K562 (cell line): Measurements from ENCODE around the gene HACL1. TPM values are rescaled to one million over a fixed set of nuclear protein-coding genes. Genes with fewer than 3 reads are reported as not detected.

Source experiments
- ADNP ChIP-seq: fragments of 200-800 bp; sonication (Bioruptor generic); IDR thresholded peaks from 2 replicates; pipeline ENCODE4 v1.6.1; 2016; ENCODE audit warnings: missing genetic modification characterization, missing compliant biosample characterization
- BRD9 ChIP-seq: fragments of 450-650 bp; IDR thresholded peaks from 2 replicates; pipeline ENCODE4 v1.6.1; 2018; ENCODE audit warnings: low read depth; ENCODE audit not compliant: partially characterized antibody
- KLF16 ChIP-seq: IDR thresholded peaks from 2 replicates; pipeline ENCODE4 v1.6.1; 2016; ENCODE audit warnings: antibody characterized with exemption
- MNT ChIP-seq, 2 experiments: fragments of 450-650 bp; conservative IDR thresholded peaks; 2 replicates each; pipeline ENCODE4 v1.6.1; 2017; ENCODE audit warnings: mild to moderate bottlenecking in 2 of 2, moderate library complexity in 2 of 2
- MTA1 ChIP-seq: fragments of 450-650 bp; IDR thresholded peaks from 2 replicates; pipeline ENCODE4 v1.6.1; 2017; ENCODE audit warnings: borderline replicate concordance
- PATZ1 ChIP-seq: fragments of 250-450 bp; sonication (Bioruptor Pico); IDR thresholded peaks from 2 replicates; pipeline ENCODE4 v1.5.0; 2020; ENCODE audit warnings: mild to moderate bottlenecking, borderline replicate concordance
- RAD51 ChIP-seq: fragments of 450-650 bp; IDR thresholded peaks from 2 replicates; pipeline ENCODE4 v1.7.1; 2016; ENCODE audit warnings: low read depth, mild to moderate bottlenecking, borderline replicate concordance
- RFX1 ChIP-seq: fragments of 450-650 bp; IDR thresholded peaks from 2 replicates; pipeline ENCODE4 v1.6.1; 2016; ENCODE audit warnings: mild to moderate bottlenecking, moderate library complexity
- ZFX ChIP-seq: sonication (generic); formaldehyde crosslinking; IDR thresholded peaks from 2 replicates; pipeline ENCODE4 v1.8.0; 2022; ENCODE audit warnings: mild to moderate bottlenecking, missing genetic modification reagents, moderate library complexity
- ZNF408 ChIP-seq: fragments of 250-450 bp; sonication (Bioruptor Pico); IDR thresholded peaks from 2 replicates; pipeline ENCODE4 v1.4.0; 2020; ENCODE audit warnings: low read depth, mild to moderate bottlenecking, moderate library complexity
- ZNF668 ChIP-seq: fragments of 250-450 bp; sonication (Bioruptor Pico); IDR thresholded peaks from 2 replicates; pipeline ENCODE4 v1.8.0; 2022; ENCODE audit warnings: mild to moderate bottlenecking, inconsistent platforms
- ZNF717 ChIP-seq: fragments of 250-450 bp; sonication (Bioruptor Pico); IDR thresholded peaks from 2 replicates; pipeline ENCODE4 v1.5.0; 2021
- polyA plus RNA-seq, 8 experiments: library from polyadenylated mRNA; depleted of rRNA in 4 of 8; stranded (reverse) in 5 of 8; unstranded in 3 of 8; fragments of >200 nt; fragmentation: Nextera tagmentation in 2 of 8; fragmentation: Illumina TruSeq in 1 of 8; extraction: Ambion mirVana in 2 of 8; extraction: Trizol in 1 of 8; gene quantifications; 2 replicates each; pipeline versions ENCODE4 v1.2.1 to v1.2.3, GENCODE V29; 2011 to 2014; ENCODE audit warnings: inconsistent platforms in 1 of 8, missing spikeins in 1 of 8
- total RNA-seq, 7 experiments: library from RNA; depleted of rRNA in 6 of 7; stranded (reverse); fragments of >200 nt in 6 of 7; fragmentation: Illumina TruSeq in 2 of 7; extraction: Trizol in 2 of 7; gene quantifications; 2 replicates each; pipeline versions ENCODE4 v1.2.1 to v1.2.3, GENCODE V29; 2011 to 2021; ENCODE audit warnings: low replicate concordance in 1 of 7
- TF ChIP-seq, protein P1 (sequence below): fragments of 450-650 bp; IDR thresholded peaks from 2 replicates; pipeline ENCODE4 v1.6.1; 2016; ENCODE audit warnings: borderline replicate concordance
- TF ChIP-seq, protein P2 (sequence below), 2 experiments: fragments of 150-350 bp in 1 of 2; IDR thresholded peaks; 2 replicates each; pipeline ENCODE4 v1.6.1; 2012 to 2016; ENCODE audit warnings: low read depth in 2 of 2, low read length in 2 of 2, mild to moderate bottlenecking in 1 of 2, moderate library complexity in 1 of 2
- TF ChIP-seq, protein P3 (sequence below), 2 experiments: fragments of 250-450 bp in 1 of 2; fragments of 450-650 bp in 1 of 2; sonication (Bioruptor Pico) in 1 of 2; IDR thresholded peaks; 2 replicates each; pipeline versions ENCODE4 v1.6.1 to v1.8.0; 2016 to 2021; ENCODE audit warnings: mild to moderate bottlenecking in 2 of 2, moderate library complexity in 2 of 2, missing compliant biosample characterization in 1 of 2, missing genetic modification characterization in 1 of 2
- TF ChIP-seq, protein P4 (sequence below), 2 experiments: fragments of 450-650 bp; IDR thresholded peaks; 2 replicates each; pipeline ENCODE4 v1.6.1; 2016

The HACL1 gene
- total and polyA plus RNA-seq, 9 of the 15 experiments (the other 6 are each of a cell fraction or from before 2014, with no cell fraction given) = 18.9 to 61.5 (median 30.5) TPM

- no peak for TF ChIP-seq MNT (conservative IDR thresholded peaks at IDR 0.05)
- TF ChIP-seq, protein P1, sequence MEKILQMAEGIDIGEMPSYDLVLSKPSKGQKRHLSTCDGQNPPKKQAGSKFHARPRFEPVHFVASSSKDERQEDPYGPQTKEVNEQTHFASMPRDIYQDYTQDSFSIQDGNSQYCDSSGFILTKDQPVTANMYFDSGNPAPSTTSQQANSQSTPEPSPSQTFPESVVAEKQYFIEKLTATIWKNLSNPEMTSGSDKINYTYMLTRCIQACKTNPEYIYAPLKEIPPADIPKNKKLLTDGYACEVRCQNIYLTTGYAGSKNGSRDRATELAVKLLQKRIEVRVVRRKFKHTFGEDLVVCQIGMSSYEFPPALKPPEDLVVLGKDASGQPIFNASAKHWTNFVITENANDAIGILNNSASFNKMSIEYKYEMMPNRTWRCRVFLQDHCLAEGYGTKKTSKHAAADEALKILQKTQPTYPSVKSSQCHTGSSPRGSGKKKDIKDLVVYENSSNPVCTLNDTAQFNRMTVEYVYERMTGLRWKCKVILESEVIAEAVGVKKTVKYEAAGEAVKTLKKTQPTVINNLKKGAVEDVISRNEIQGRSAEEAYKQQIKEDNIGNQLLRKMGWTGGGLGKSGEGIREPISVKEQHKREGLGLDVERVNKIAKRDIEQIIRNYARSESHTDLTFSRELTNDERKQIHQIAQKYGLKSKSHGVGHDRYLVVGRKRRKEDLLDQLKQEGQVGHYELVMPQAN = peak; percentile 94; the same call in 1 of the 2 replicates
- no peak for TF ChIP-seq MTA1
- TF ChIP-seq BRD9 = peak; percentile 38
- no peak for TF ChIP-seq RAD51
- no peak; the same call in 1 of the 2 replicates for TF ChIP-seq KLF16
- peak; percentile 89 for TF ChIP-seq RFX1
- TF ChIP-seq PATZ1 (CRISPR knock-in tag) = no peak
- TF ChIP-seq, protein P2, sequence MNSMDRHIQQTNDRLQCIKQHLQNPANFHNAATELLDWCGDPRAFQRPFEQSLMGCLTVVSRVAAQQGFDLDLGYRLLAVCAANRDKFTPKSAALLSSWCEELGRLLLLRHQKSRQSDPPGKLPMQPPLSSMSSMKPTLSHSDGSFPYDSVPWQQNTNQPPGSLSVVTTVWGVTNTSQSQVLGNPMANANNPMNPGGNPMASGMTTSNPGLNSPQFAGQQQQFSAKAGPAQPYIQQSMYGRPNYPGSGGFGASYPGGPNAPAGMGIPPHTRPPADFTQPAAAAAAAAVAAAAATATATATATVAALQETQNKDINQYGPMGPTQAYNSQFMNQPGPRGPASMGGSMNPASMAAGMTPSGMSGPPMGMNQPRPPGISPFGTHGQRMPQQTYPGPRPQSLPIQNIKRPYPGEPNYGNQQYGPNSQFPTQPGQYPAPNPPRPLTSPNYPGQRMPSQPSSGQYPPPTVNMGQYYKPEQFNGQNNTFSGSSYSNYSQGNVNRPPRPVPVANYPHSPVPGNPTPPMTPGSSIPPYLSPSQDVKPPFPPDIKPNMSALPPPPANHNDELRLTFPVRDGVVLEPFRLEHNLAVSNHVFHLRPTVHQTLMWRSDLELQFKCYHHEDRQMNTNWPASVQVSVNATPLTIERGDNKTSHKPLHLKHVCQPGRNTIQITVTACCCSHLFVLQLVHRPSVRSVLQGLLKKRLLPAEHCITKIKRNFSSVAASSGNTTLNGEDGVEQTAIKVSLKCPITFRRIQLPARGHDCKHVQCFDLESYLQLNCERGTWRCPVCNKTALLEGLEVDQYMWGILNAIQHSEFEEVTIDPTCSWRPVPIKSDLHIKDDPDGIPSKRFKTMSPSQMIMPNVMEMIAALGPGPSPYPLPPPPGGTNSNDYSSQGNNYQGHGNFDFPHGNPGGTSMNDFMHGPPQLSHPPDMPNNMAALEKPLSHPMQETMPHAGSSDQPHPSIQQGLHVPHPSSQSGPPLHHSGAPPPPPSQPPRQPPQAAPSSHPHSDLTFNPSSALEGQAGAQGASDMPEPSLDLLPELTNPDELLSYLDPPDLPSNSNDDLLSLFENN (IDR thresholded peaks at IDR 0.05; ENCODE audit: low read depth in 2 of 2, low read length in 2 of 2) = no peak
- TF ChIP-seq ZNF668 (CRISPR knock-in tag) = no peak
- no peak for TF ChIP-seq ADNP (tag)
- TF ChIP-seq ZFX (CRISPR knock-in tag) = no peak
- TF ChIP-seq, protein P3, sequence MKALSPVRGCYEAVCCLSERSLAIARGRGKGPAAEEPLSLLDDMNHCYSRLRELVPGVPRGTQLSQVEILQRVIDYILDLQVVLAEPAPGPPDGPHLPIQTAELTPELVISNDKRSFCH (CRISPR knock-in tag; IDR thresholded peaks at IDR 0.05) = no peak
- TF ChIP-seq, protein P3 (tag; IDR thresholded peaks at IDR 0.05) = 0 out of 2 replicates have a peak, but pooled peaks have one; percentile 24
- no peak for TF ChIP-seq ZNF408 (CRISPR knock-in tag)
- TF ChIP-seq ZNF717 (CRISPR knock-in tag) = no peak
- TF ChIP-seq, protein P4, sequence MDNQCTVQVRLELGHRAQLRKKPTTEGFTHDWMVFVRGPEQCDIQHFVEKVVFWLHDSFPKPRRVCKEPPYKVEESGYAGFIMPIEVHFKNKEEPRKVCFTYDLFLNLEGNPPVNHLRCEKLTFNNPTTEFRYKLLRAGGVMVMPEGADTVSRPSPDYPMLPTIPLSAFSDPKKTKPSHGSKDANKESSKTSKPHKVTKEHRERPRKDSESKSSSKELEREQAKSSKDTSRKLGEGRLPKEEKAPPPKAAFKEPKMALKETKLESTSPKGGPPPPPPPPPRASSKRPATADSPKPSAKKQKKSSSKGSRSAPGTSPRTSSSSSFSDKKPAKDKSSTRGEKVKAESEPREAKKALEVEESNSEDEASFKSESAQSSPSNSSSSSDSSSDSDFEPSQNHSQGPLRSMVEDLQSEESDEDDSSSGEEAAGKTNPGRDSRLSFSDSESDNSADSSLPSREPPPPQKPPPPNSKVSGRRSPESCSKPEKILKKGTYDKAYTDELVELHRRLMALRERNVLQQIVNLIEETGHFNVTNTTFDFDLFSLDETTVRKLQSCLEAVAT (IDR thresholded peaks at IDR 0.05) = peak in 1 of 2 experiments; percentile 52; a peak in 1 of 4 replicates
Observed at GRCh38 chr3:15601046-15601398, 347 bp downstream of the HACL1 start (continued).
